Heart right ventricle (tissue), 16 donors: ENCODE data around the gene TBXAS1. TPM values are rescaled to one million over a fixed set of nuclear protein-coding genes. Genes with fewer than 3 reads are reported as not detected.
A peak's percentile ranks its signal among the peaks of the same experiment; 100 is the strongest.

Source experiments
- ATAC-seq, 8 donors: fragments of 200-7000 bp; cut with Tn5 transposase; one replicate each; pipeline ENCODE4 v1.9.1; 2020; ENCODE audit warnings: mild to moderate bottlenecking in 8 of 8, moderate library complexity in 8 of 8, moderate number of reproducible peaks in 1 of 8
- DNase-seq, 2 donors: peaks; one replicate each; pipeline ENCODE4 v3.0.0-alpha.2; 2020
- H3K27ac ChIP-seq, 10 donors: fragments of 200-600 bp; sonication (generic) in 2 of 10; one replicate each; pipeline versions ENCODE4 v1.5.0 to v1.8.0; 2020 to 2022; ENCODE audit warnings: mild to moderate bottlenecking in 3 of 10
- H3K27me3 ChIP-seq, 7 donors: fragments of 200-600 bp; one replicate each; pipeline ENCODE4 v1.8.0; 2021 to 2022; ENCODE audit warnings: mild to moderate bottlenecking in 2 of 7
- H3K36me3 ChIP-seq, 9 donors: fragments of 200-600 bp; sonication (generic) in 1 of 9; one replicate each; pipeline versions ENCODE4 v1.5.0 to v1.8.0; 2020 to 2022; ENCODE audit warnings: mild to moderate bottlenecking in 2 of 9
- H3K4me1 ChIP-seq, 9 donors: fragments of 200-600 bp; sonication (generic) in 1 of 9; one replicate each; pipeline versions ENCODE4 v1.5.0 to v1.8.0; 2020 to 2022; ENCODE audit warnings: mild to moderate bottlenecking in 4 of 9
- H3K4me3 ChIP-seq, 10 donors: fragments of 200-600 bp; sonication (generic) in 2 of 10; one replicate each; pipeline versions ENCODE4 v1.5.0 to v1.8.0; 2020 to 2022; ENCODE audit warnings: mild to moderate bottlenecking in 7 of 10, moderate library complexity in 2 of 10
- H3K9me3 ChIP-seq, 11 donors: fragments of 200-600 bp in 10 of 11; sonication (generic) in 2 of 11; one replicate each; pipeline versions ENCODE4 v1.5.0 to v1.8.0; 2013 to 2022; ENCODE audit warnings: mild to moderate bottlenecking in 2 of 11, control low read depth in 1 of 11, moderate library complexity in 1 of 11
- CTCF ChIP-seq, 9 donors: fragments of 200-600 bp; sonication (generic) in 2 of 9; IDR thresholded peaks; one replicate each; pipeline versions ENCODE4 v1.5.0 to v1.8.0; 2021 to 2022; ENCODE audit warnings: antibody characterized with exemption in 9 of 9, mild to moderate bottlenecking in 5 of 9, moderate library complexity in 1 of 9
- WGBS, 2 donors: extraction: QIAGEN DNeasy Blood & Tissue Kit; methylation state at CpG; one replicate each; pipeline ENCODE4 v1.1.7; 2013; ENCODE audit warnings: inconsistent platforms in 1 of 2; 5-methylcytosine and 5-hydroxymethylcytosine counted together
- intact Hi-C, 10 donors: fragments of 100-400 bp; cut with DNase I; formaldehyde crosslinking; loops; one replicate each; pipeline versions ENCODE4 v1.11.1 to v1.14.2; 2022
- polyA plus RNA-seq, 2 donors: library from polyadenylated mRNA; stranded (reverse); fragments of 200-250 nt; gene quantifications; one replicate each; pipeline ENCODE4 v1.2.3, GENCODE V29; 2013
- total RNA-seq, 10 donors: library from RNA; stranded (reverse); fragmentation: NEBNext Ultra II Directional in 3 of 10; extraction: Animal tissue kit (Norgen Biotek cat#: 25700) in 3 of 10; gene quantifications; one replicate each; pipeline versions ENCODE4 v1.2.1 to v1.2.4, GENCODE V29; 2021 to 2023
- donor health status: Arrhythmogenic right ventricular cardiomyopathy.
- donor health status: ischemic (EF 13 %, LVEDD 7.1; RV severe dilation, severe dysfunction).
- donor health status: healthy with polysubstance abuse.
- donor health status: DM: no; HTN: yes; CAD: no.
- donor health status: DM: no; HTN: no; CAD: no.
- donor health status: ischemic (EF 25% LVEDD 6.9; RV normal size, moderate dysfunction).
- donor health status: ischemic (EF 25% LVEDD 5.7; RV mildly dilated, moderate dysfunction).
- donor health status: healthy.
- donor health status: DM: yes; HTN: yes; CAD: no.
- donor health status: Ischemic cardiomyopathy.
- donor health status: ischemic (EF 35%, LVEDD 5.7; RV mildly dilated, moderate dysfunction).
- donor health status: nonischemic (EF 11% LVEDD 7.7; RV severe dilation, severe dysfunction).
- donor health status: DM: yes; HTN: yes; CAD: no.
- donor health status: PGD.
- donor health status: ischemic (EF 29% LVEDD 5.4; RV normal size, mild dysfunction).
- donor health status: nonischemic (EF 23%, LVEDD 6.1; RV moderate dilation, normal function).

The TBXAS1 gene
- total and polyA plus RNA-seq, 12 donors, result 1.7 to 17.7 (median 3.7) TPM

- Histone ChIP-seq H3K27ac (peak overlapping the region in 6 of 10 donors; percentile 18 to 71 (median 59)), H3K36me3 (peaks cover 0 to 33% (median 0%) of the 10 kb centered on the region in 9 donors), H3K9me3 (no peaks in the 10 kb centered on the region), H3K27me3 (no peaks in the 10 kb centered on the region), H3K4me1 (peaks cover 0 to 58% (median 28%) of the 10 kb centered on the region in 9 donors), H3K4me3 (no peak overlapping the region)
- ATAC-seq, result peak; percentile 32 to 83 (median 66)
- intact Hi-C loops, result loop anchor here in 1 of 10 donors (10.0 kb wide), 1 partner anchor 59 kb away; no protein-coding TSS in a partner anchor
- 59 to 64% methylated on average over 8 of the region's 8 CpGs for WGBS, 2 donors
- peak in 1 of 2 donors; percentile 32 for DNase-seq
- no peak for TF ChIP-seq CTCF (IDR thresholded peaks at IDR 0.05)
Observed at GRCh38 chr7:139873593-139874301, 44.7 kb downstream of the TBXAS1 start.

GRCh38 chr7:139874302-139874629 is 45.2 kb downstream of the TBXAS1 start:
- no peak for TF ChIP-seq CTCF (IDR thresholded peaks at IDR 0.05)
- Histone ChIP-seq H3K36me3 (peaks cover 0 to 33% (median 0%) of the 10 kb centered on the region in 9 donors), H3K4me1 (peaks cover 0 to 58% (median 28%) of the 10 kb centered on the region in 9 donors), H3K27me3 (no peaks in the 10 kb centered on the region), H3K4me3 (no peak overlapping the region), H3K9me3 (no peaks in the 10 kb centered on the region), H3K27ac (peak overlapping the region in 3 of 10 donors; percentile 57 to 71 (median 67))
- intact Hi-C loops, result loop anchor here in 1 of 10 donors (10.0 kb wide), 1 partner anchor 59 kb away; no protein-coding TSS in a partner anchor
- ATAC-seq (no peak), DNase-seq (no peak)
- 68 to 72% methylated on average over 9 of the region's 9 CpGs for WGBS, 2 donors

GRCh38 chr7:139875821-139876241 is 46.8 kb downstream of the TBXAS1 start:
- WGBS, 2 donors, result 29 to 33% methylated on average over 7 of the region's 7 CpGs
- ATAC-seq, result peak; percentile 42 to 90 (median 68)
- H3K4me3 ChIP-seq, result no peak overlapping the region
- no peak for DNase-seq
- peak overlapping the region in 2 of 10 donors; percentile 2 for H3K27ac ChIP-seq
- intact Hi-C loops, result loop anchor here in 1 of 10 donors (10.0 kb wide), 1 partner anchor 61 kb away; no protein-coding TSS in a partner anchor
- no peaks in the 10 kb centered on the region for H3K9me3 ChIP-seq
- H3K27me3 ChIP-seq, result no peaks in the 10 kb centered on the region
- H3K36me3 ChIP-seq, result peaks cover 0 to 33% (median 0%) of the 10 kb centered on the region in 9 donors
- TF ChIP-seq CTCF (IDR thresholded peaks at IDR 0.05), result no peak
- H3K4me1 ChIP-seq, result peaks cover 0 to 54% (median 27%) of the 10 kb centered on the region in 9 donors

- WGBS, 2 donors, result 96 to 97% methylated on average over 8 of the region's 8 CpGs
- no peak for DNase-seq
- Histone ChIP-seq H3K27ac (no peak overlapping the region), H3K9me3 (no peaks in the 10 kb centered on the region), H3K36me3 (peaks cover 0 to 33% (median 0%) of the 10 kb centered on the region in 9 donors), H3K27me3 (no peaks in the 10 kb centered on the region), H3K4me3 (no peak overlapping the region), H3K4me1 (peaks cover 0 to 45% (median 18%) of the 10 kb centered on the region in 9 donors)
- TF ChIP-seq CTCF (IDR thresholded peaks at IDR 0.05), result no peak
- ATAC-seq, result no peak
- intact Hi-C loops, result loop anchor here in 1 of 10 donors (10.0 kb wide), 1 partner anchor 62 kb away; no protein-coding TSS in a partner anchor
Observed at GRCh38 chr7:139876622-139877283, 47.7 kb downstream of the TBXAS1 start.
